Daoy (cell line): ENCODE measurements around the gene MAGI1. TPM values are rescaled to one million over a fixed set of nuclear protein-coding genes. Genes with fewer than 3 reads are reported as not detected.

Experiments used
- DNase-seq: peaks from one replicate; pipeline ENCODE4 v3.0.0-alpha.2; 2015; ENCODE audit warnings: low read depth
- total RNA-seq: library from RNA; depleted of rRNA; stranded (reverse); fragments of >200 nt; shearing (Covaris generic); gene quantifications from 2 replicates; pipeline ENCODE4 v1.2.3, GENCODE V29; 2014

The MAGI1 gene
- total RNA-seq, 1 experiment from 2014 or later = 7.1 TPM

- no peak for DNase-seq
Observed at GRCh38 chr3:65716071-65716751, 322.5 kb downstream of the MAGI1 start.

- peak; percentile 7 for DNase-seq
Observed at GRCh38 chr3:65714134-65714533, 324.6 kb downstream of the MAGI1 start.

- peak; percentile 11 for DNase-seq
Observed at GRCh38 chr3:65713016-65713415, 325.7 kb downstream of the MAGI1 start.

GRCh38 chr3:65712140-65712539 is 326.6 kb downstream of the MAGI1 start:
- DNase-seq = no peak

GRCh38 chr3:65706776-65707568 is 331.7 kb downstream of the MAGI1 start:
- DNase-seq = no peak

GRCh38 chr3:65706301-65706700 is 332.4 kb downstream of the MAGI1 start:
- DNase-seq = no peak

- no peak for DNase-seq
Observed at GRCh38 chr3:65703820-65704219, 334.9 kb downstream of the MAGI1 start.

- DNase-seq = no peak
Observed at GRCh38 chr3:65703026-65703425, 335.7 kb downstream of the MAGI1 start.

GRCh38 chr3:65702202-65702601 is 336.5 kb downstream of the MAGI1 start:
- no peak for DNase-seq

- no peak for DNase-seq
Observed at GRCh38 chr3:65701516-65701915, 337.2 kb downstream of the MAGI1 start.

- no peak for DNase-seq
Observed at GRCh38 chr3:65689436-65689835, 349.3 kb downstream of the MAGI1 start.

- DNase-seq = no peak
Observed at GRCh38 chr3:65687741-65688140, 351.0 kb downstream of the MAGI1 start.

- DNase-seq = no peak
Observed at GRCh38 chr3:65685621-65686235, 353.0 kb downstream of the MAGI1 start.

GRCh38 chr3:65678516-65678915 is 360.2 kb downstream of the MAGI1 start:
- no peak for DNase-seq

GRCh38 chr3:65677486-65678010 is 361.2 kb downstream of the MAGI1 start:
- no peak for DNase-seq

GRCh38 chr3:65676580-65676979 is 362.1 kb downstream of the MAGI1 start:
- no peak for DNase-seq

- no peak for DNase-seq
Observed at GRCh38 chr3:65675011-65675410, 363.7 kb downstream of the MAGI1 start.

GRCh38 chr3:65674226-65674625 is 364.5 kb downstream of the MAGI1 start:
- DNase-seq = no peak

- peak; percentile 63 for DNase-seq
Observed at GRCh38 chr3:65672871-65673815, 365.6 kb downstream of the MAGI1 start.

GRCh38 chr3:65672061-65672460 is 366.7 kb downstream of the MAGI1 start:
- no peak for DNase-seq

- DNase-seq = no peak
Observed at GRCh38 chr3:65671004-65671403, 367.7 kb downstream of the MAGI1 start.
